K562 (cell line): ENCODE results near the gene SCMH1. TPM values are rescaled to one million over a fixed set of nuclear protein-coding genes. Genes with fewer than 3 reads are reported as not detected.
A peak's percentile ranks its signal among the peaks of the same experiment; 100 is the strongest.

Source experiments
- ARNT ChIP-seq, 2 experiments: fragments of 450-650 bp; IDR thresholded peaks; 2 replicates each; pipeline ENCODE4 v1.6.1; 2016; ENCODE audit warnings: mild to moderate bottlenecking in 1 of 2
- E2F3 ChIP-seq: fragments of 250-450 bp; sonication (Bioruptor Pico); IDR thresholded peaks from 2 replicates; pipeline ENCODE4 v1.4.0; 2020; ENCODE audit warnings: mild to moderate bottlenecking
- EP300 ChIP-seq: IDR thresholded peaks from 2 replicates; pipeline ENCODE4 v1.6.1; 2012; ENCODE audit warnings: low read length, improper control_type of control experiment
- ERF ChIP-seq: fragments of 450-650 bp; formaldehyde crosslinking; IDR thresholded peaks from 2 replicates; pipeline ENCODE4 v1.4.0; 2020; ENCODE audit warnings: mild to moderate bottlenecking, mixed read lengths
- FOS ChIP-seq: IDR thresholded peaks from 3 replicates; pipeline ENCODE4 v1.6.1; 2011; ENCODE audit not compliant: insufficient read length; ENCODE audit errors: extremely low read depth
- GABPB2 ChIP-seq: fragments of 250-450 bp; sonication (Bioruptor Pico); conservative IDR thresholded peaks from 2 replicates; pipeline ENCODE4 v1.5.1; 2021; ENCODE audit warnings: mild to moderate bottlenecking
- GTF3C2 ChIP-seq: IDR thresholded peaks from 3 replicates; pipeline ENCODE4 v1.6.1; 2011; ENCODE audit warnings: borderline replicate concordance, mild to moderate bottlenecking, moderate library complexity; ENCODE audit not compliant: insufficient read length; ENCODE audit errors: extremely low read depth
- HIVEP1 ChIP-seq: fragments of 250-450 bp; sonication (Bioruptor Pico); IDR thresholded peaks from 2 replicates; pipeline ENCODE4 v1.4.0; 2020; ENCODE audit warnings: mild to moderate bottlenecking
- HSF4 ChIP-seq: fragments of 250-450 bp; sonication (Bioruptor Pico); IDR thresholded peaks from 2 replicates; pipeline ENCODE4 v2.1.2; 2022; ENCODE audit warnings: mild to moderate bottlenecking, moderate library complexity, borderline replicate concordance
- IRF1 ChIP-seq: sonication (generic); formaldehyde crosslinking; IDR thresholded peaks from 2 replicates; pipeline ENCODE4 v1.8.0; 2022; ENCODE audit warnings: missing genetic modification reagents, mild to moderate bottlenecking, borderline replicate concordance
- KAT8 ChIP-seq: fragments of 450-650 bp; IDR thresholded peaks from 2 replicates; pipeline ENCODE4 v1.6.1; 2016; ENCODE audit warnings: low read depth, mild to moderate bottlenecking
- MTF1 ChIP-seq: fragments of 250-450 bp; sonication (Bioruptor Pico); IDR thresholded peaks from 2 replicates; pipeline ENCODE4 v1.9.0; 2021; ENCODE audit warnings: moderate library complexity, mild to moderate bottlenecking, inconsistent platforms, borderline replicate concordance
- PHB ChIP-seq: fragments of 250-450 bp; sonication (Bioruptor Pico); IDR thresholded peaks from 2 replicates; pipeline ENCODE4 v1.5.0; 2021
- POLR3A ChIP-seq: IDR thresholded peaks from 2 replicates; pipeline ENCODE4 v1.6.1; 2011; ENCODE audit warnings: borderline replicate concordance, mild to moderate bottlenecking, moderate library complexity; ENCODE audit not compliant: insufficient read length, insufficient read depth; ENCODE audit errors: extremely low read depth
- PURB ChIP-seq: sonication (generic); formaldehyde crosslinking; IDR thresholded peaks from 2 replicates; pipeline ENCODE4 v1.9.0; 2021; ENCODE audit warnings: low read depth, mild to moderate bottlenecking, missing genetic modification reagents
- RBM14 ChIP-seq: fragments of 200-400 bp; formaldehyde crosslinking; IDR thresholded peaks from 2 replicates; pipeline ENCODE4 v1.6.1; 2018; ENCODE audit warnings: low read depth, mild to moderate bottlenecking, low read length, moderate library complexity, borderline replicate concordance; ENCODE audit not compliant: insufficient read depth
- SIX5 ChIP-seq, 2 experiments: IDR thresholded peaks; 2 replicates each; pipeline ENCODE4 v1.6.1; 2011; ENCODE audit warnings: low read length in 2 of 2, borderline replicate concordance in 1 of 2, low read depth in 1 of 2, mild to moderate bottlenecking in 1 of 2, moderate library complexity in 1 of 2; ENCODE audit not compliant: insufficient read depth in 1 of 2
- SMAD1 ChIP-seq: fragments of 150-350 bp; IDR thresholded peaks from 2 replicates; pipeline ENCODE4 v1.6.1; 2014; ENCODE audit warnings: low read length, low read depth; ENCODE audit not compliant: partially characterized antibody
- SNRNP70 ChIP-seq: fragments of 200-400 bp; formaldehyde crosslinking; optimal IDR thresholded peaks from 2 replicates; pipeline ENCODE3; 2017; ENCODE audit warnings: low read depth, low read length
- TAF1 ChIP-seq: IDR thresholded peaks from 2 replicates; pipeline ENCODE4 v1.6.1; 2011; ENCODE audit warnings: mild to moderate bottlenecking, low read length, moderate library complexity; ENCODE audit not compliant: insufficient read depth, control insufficient read depth, severe bottlenecking; ENCODE audit errors: extremely low read depth
- TCF7 ChIP-seq: sonication (generic); IDR thresholded peaks from 2 replicates; pipeline ENCODE4 v1.6.1; 2016; ENCODE audit warnings: antibody characterized with exemption, borderline replicate concordance
- THRAP3 ChIP-seq: fragments of 450-650 bp; IDR thresholded peaks from 2 replicates; pipeline ENCODE4 v1.6.1; 2016; ENCODE audit warnings: mild to moderate bottlenecking, inconsistent platforms, borderline replicate concordance
- TSC22D4 ChIP-seq: fragments of 450-650 bp; IDR thresholded peaks from 2 replicates; pipeline ENCODE4 v1.6.1; 2016; ENCODE audit warnings: missing genetic modification characterization, missing biosample characterization, control low read depth
- ZNF197 ChIP-seq: fragments of 200-800 bp; sonication (Bioruptor generic); IDR thresholded peaks from 2 replicates; pipeline ENCODE4 v1.6.1; 2016; ENCODE audit warnings: low read depth, missing genetic modification characterization, missing compliant biosample characterization
- ZNF408 ChIP-seq: fragments of 250-450 bp; sonication (Bioruptor Pico); IDR thresholded peaks from 2 replicates; pipeline ENCODE4 v1.4.0; 2020; ENCODE audit warnings: low read depth, mild to moderate bottlenecking, moderate library complexity
- ZNF707 ChIP-seq: fragments of 250-450 bp; sonication (Bioruptor Pico); conservative IDR thresholded peaks from 2 replicates; pipeline ENCODE4 v1.8.0; 2022; ENCODE audit warnings: inconsistent platforms, mild to moderate bottlenecking, moderate library complexity
- ZNF780A ChIP-seq: fragments of 250-450 bp; sonication (Bioruptor Pico); IDR thresholded peaks from 2 replicates; pipeline ENCODE4 v1.5.0; 2021; ENCODE audit warnings: mild to moderate bottlenecking
- polyA plus RNA-seq, 8 experiments: library from polyadenylated mRNA; depleted of rRNA in 4 of 8; stranded (reverse) in 5 of 8; unstranded in 3 of 8; fragments of >200 nt; fragmentation: Nextera tagmentation in 2 of 8; fragmentation: Illumina TruSeq in 1 of 8; extraction: Ambion mirVana in 2 of 8; extraction: Trizol in 1 of 8; gene quantifications; 2 replicates each; pipeline versions ENCODE4 v1.2.1 to v1.2.3, GENCODE V29; 2011 to 2014; ENCODE audit warnings: inconsistent platforms in 1 of 8, missing spikeins in 1 of 8
- total RNA-seq, 7 experiments: library from RNA; depleted of rRNA in 6 of 7; stranded (reverse); fragments of >200 nt in 6 of 7; fragmentation: Illumina TruSeq in 2 of 7; extraction: Trizol in 2 of 7; gene quantifications; 2 replicates each; pipeline versions ENCODE4 v1.2.1 to v1.2.3, GENCODE V29; 2011 to 2021; ENCODE audit warnings: low replicate concordance in 1 of 7

Gene SCMH1
- total and polyA plus RNA-seq, 9 of the 15 experiments (the other 6 are each of a cell fraction or from before 2014, with no cell fraction given) = 8.5 to 37.0 (median 26.8) TPM

GRCh38 chr1:41003640-41004220 lies 238.4 kb downstream of the SCMH1 start (continued):
- TF ChIP-seq ZNF197 (CRISPR knock-in tag) (peak; percentile 65; the same call in 1 of the 2 replicates), SNRNP70 (no peak), ZNF780A (CRISPR knock-in tag) (no peak), ZNF408 (CRISPR knock-in tag) (no peak), MTF1 (CRISPR knock-in tag) (no peak), GABPB2 (no peak), EP300 (peak; percentile 85), POLR3A (no peak), THRAP3 (no peak), ERF (CRISPR knock-in tag) (0 out of 2 replicates have a peak, but pooled peaks have one; percentile 36), RBM14 (no peak), E2F3 (0 out of 2 replicates have a peak, but pooled peaks have one; percentile 50), HSF4 (CRISPR knock-in tag) (no peak), KAT8 (no peak), SMAD1 (peak; percentile 94), ARNT (IDR thresholded peaks at IDR 0.05) (peak; percentile 93 to 95), HIVEP1 (no peak), ZNF707 (CRISPR knock-in tag) (no peak), IRF1 (CRISPR knock-in tag) (no peak), PHB (CRISPR knock-in tag) (no peak), TCF7 (no peak), TAF1 (peak; percentile 45), TSC22D4 (tag) (no peak), SIX5 (IDR thresholded peaks at IDR 0.05; ENCODE audit: borderline replicate concordance in 1 of 2, insufficient read depth in 1 of 2, low read depth in 1 of 2, low read length in 2 of 2) (no peak), GTF3C2 (no peak), FOS (peak; percentile 1), PURB (CRISPR knock-in tag) (no peak)
